Measurements from ENCODE around the gene SLC6A4. TPM values are rescaled to one million over a fixed set of nuclear protein-coding genes. Genes with fewer than 3 reads are reported as not detected.

Gene SLC6A4
- total and polyA plus RNA-seq, 2 experiments from 2014 or later = 0.06 to 0.14 TPM

DNA sequence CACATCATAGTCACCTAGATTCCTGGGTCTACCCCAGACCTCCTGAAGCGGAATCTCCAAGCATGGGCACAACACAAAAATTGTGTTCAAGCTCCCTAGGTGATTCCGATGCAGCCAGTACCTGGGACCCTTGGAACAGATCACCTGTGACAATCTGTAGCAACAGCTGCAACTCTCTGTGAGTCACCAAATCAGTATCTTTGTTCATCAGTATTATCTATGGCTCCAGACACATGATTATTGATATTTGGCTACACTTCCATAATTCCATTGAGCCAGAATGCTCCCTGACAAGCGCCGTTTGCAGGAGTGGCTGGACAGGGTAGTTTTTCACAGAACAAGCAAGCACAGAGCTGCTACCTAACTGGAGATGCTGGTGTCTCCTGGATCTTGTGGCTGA is 16.2 kb downstream of the SLC6A4 start (continued):
- TF ChIP-seq, protein P1, sequence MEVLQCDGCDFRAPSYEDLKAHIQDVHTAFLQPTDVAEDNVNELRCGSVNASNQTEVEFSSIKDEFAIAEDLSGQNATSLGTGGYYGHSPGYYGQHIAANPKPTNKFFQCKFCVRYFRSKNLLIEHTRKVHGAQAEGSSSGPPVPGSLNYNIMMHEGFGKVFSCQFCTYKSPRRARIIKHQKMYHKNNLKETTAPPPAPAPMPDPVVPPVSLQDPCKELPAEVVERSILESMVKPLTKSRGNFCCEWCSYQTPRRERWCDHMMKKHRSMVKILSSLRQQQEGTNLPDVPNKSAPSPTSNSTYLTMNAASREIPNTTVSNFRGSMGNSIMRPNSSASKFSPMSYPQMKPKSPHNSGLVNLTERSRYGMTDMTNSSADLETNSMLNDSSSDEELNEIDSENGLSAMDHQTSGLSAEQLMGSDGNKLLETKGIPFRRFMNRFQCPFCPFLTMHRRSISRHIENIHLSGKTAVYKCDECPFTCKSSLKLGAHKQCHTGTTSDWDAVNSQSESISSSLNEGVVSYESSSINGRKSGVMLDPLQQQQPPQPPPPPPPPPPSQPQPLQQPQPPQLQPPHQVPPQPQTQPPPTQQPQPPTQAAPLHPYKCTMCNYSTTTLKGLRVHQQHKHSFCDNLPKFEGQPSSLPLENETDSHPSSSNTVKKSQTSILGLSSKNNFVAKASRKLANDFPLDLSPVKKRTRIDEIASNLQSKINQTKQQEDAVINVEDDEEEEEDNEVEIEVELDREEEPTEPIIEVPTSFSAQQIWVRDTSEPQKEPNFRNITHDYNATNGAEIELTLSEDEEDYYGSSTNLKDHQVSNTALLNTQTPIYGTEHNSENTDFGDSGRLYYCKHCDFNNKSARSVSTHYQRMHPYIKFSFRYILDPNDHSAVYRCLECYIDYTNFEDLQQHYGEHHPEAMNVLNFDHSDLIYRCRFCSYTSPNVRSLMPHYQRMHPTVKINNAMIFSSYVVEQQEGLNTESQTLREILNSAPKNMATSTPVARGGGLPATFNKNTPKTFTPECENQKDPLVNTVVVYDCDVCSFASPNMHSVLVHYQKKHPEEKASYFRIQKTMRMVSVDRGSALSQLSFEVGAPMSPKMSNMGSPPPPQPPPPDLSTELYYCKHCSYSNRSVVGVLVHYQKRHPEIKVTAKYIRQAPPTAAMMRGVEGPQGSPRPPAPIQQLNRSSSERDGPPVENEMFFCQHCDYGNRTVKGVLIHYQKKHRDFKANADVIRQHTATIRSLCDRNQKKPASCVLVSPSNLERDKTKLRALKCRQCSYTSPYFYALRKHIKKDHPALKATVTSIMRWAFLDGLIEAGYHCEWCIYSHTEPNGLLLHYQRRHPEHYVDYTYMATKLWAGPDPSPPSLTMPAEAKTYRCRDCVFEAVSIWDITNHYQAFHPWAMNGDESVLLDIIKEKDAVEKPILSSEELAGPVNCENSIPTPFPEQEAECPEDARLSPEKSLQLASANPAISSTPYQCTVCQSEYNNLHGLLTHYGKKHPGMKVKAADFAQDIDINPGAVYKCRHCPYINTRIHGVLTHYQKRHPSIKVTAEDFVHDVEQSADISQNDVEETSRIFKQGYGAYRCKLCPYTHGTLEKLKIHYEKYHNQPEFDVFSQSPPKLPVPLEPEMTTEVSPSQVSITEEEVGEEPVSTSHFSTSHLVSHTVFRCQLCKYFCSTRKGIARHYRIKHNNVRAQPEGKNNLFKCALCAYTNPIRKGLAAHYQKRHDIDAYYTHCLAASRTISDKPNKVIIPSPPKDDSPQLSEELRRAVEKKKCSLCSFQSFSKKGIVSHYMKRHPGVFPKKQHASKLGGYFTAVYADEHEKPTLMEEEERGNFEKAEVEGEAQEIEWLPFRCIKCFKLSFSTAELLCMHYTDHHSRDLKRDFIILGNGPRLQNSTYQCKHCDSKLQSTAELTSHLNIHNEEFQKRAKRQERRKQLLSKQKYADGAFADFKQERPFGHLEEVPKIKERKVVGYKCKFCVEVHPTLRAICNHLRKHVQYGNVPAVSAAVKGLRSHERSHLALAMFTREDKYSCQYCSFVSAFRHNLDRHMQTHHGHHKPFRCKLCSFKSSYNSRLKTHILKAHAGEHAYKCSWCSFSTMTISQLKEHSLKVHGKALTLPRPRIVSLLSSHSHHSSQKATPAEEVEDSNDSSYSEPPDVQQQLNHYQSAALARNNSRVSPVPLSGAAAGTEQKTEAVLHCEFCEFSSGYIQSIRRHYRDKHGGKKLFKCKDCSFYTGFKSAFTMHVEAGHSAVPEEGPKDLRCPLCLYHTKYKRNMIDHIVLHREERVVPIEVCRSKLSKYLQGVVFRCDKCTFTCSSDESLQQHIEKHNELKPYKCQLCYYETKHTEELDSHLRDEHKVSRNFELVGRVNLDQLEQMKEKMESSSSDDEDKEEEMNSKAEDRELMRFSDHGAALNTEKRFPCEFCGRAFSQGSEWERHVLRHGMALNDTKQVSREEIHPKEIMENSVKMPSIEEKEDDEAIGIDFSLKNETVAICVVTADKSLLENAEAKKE (CRISPR knock-in tag; IDR thresholded peaks at IDR 0.05) = no peak
- TF ChIP-seq EZH2 (IDR thresholded peaks at IDR 0.05; ENCODE audit: low read depth, unreplicated experiment) (no peak), CREB1 (CRISPR knock-in tag; IDR thresholded peaks at IDR 0.05; ENCODE audit: low read depth) (no peak), POLR2AphosphoS5 (IDR thresholded peaks at IDR 0.05; ENCODE audit: low read depth) (no peak), STAT1 (IDR thresholded peaks at IDR 0.05; ENCODE audit: unreplicated experiment) (no peak)
- TF ChIP-seq, protein P2, sequence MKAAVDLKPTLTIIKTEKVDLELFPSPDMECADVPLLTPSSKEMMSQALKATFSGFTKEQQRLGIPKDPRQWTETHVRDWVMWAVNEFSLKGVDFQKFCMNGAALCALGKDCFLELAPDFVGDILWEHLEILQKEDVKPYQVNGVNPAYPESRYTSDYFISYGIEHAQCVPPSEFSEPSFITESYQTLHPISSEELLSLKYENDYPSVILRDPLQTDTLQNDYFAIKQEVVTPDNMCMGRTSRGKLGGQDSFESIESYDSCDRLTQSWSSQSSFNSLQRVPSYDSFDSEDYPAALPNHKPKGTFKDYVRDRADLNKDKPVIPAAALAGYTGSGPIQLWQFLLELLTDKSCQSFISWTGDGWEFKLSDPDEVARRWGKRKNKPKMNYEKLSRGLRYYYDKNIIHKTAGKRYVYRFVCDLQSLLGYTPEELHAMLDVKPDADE (IDR thresholded peaks at IDR 0.05) = no peak

DNA sequence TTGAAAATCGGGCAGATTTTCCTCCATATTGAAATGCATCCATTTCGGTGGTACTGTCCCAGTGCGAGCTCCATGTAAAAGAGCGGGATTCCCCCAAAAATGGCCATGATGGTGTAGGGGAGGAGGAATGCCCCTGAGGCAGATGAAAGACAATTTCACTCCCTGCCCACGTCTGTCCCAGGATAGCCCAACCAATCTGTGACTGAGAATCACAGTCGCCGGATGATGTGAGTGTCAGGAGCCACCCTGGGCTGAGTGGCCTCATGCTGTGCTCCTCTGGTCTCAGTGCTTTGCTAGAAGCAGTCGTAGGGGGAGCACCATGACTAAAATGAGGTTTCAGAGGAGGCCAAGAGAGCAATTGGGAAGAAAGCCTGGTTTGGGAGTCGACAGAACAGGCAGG is 16.7 kb downstream of the SLC6A4 start:
- Histone ChIP-seq H3K4me3 (no peak overlapping the region), H3K36me3 (ENCODE audit: insufficient read depth) (no peaks in the 10 kb centered on the region), H3K27ac (ENCODE audit: low read depth) (no peak overlapping the region), H3K79me2 (replicated peaks; ENCODE audit: insufficient read depth) (no peaks in the 10 kb centered on the region), H3K27me3 (ENCODE audit: insufficient read depth) (no peaks in the 10 kb centered on the region), H3K4me1 (ENCODE audit: insufficient read depth) (no peaks in the 10 kb centered on the region), H4K20me1 (replicated peaks; ENCODE audit: insufficient read depth) (no peaks in the 10 kb centered on the region), H3F3A (replicated peaks; ENCODE audit: low read depth) (no peaks in the 10 kb centered on the region), H3K4me2 (no peak overlapping the region), H3K9me2 (ENCODE audit: insufficient read depth) (no peaks in the 10 kb centered on the region), H2AFZ (no peak overlapping the region)
- Mint-ChIP-seq H3K36me3 (ENCODE audit: low read depth) (no peaks in the 10 kb centered on the region), H3K4me3 (no peak overlapping the region), H3K27ac (no peak overlapping the region), H3K27me3 (ENCODE audit: insufficient read depth, low read depth, poor library complexity) (peaks cover 3% of the 10 kb centered on the region), H3K9me3 (no peaks in the 10 kb centered on the region), H3K4me1 (peaks cover 2% of the 10 kb centered on the region; the same call in 1 of the 3 replicates)
- DNase-seq (ENCODE audit: low spot score) = no peak
- peak; percentile 38; the same call in 2 of the 3 replicates for ATAC-seq
- TF ChIP-seq, protein P3, sequence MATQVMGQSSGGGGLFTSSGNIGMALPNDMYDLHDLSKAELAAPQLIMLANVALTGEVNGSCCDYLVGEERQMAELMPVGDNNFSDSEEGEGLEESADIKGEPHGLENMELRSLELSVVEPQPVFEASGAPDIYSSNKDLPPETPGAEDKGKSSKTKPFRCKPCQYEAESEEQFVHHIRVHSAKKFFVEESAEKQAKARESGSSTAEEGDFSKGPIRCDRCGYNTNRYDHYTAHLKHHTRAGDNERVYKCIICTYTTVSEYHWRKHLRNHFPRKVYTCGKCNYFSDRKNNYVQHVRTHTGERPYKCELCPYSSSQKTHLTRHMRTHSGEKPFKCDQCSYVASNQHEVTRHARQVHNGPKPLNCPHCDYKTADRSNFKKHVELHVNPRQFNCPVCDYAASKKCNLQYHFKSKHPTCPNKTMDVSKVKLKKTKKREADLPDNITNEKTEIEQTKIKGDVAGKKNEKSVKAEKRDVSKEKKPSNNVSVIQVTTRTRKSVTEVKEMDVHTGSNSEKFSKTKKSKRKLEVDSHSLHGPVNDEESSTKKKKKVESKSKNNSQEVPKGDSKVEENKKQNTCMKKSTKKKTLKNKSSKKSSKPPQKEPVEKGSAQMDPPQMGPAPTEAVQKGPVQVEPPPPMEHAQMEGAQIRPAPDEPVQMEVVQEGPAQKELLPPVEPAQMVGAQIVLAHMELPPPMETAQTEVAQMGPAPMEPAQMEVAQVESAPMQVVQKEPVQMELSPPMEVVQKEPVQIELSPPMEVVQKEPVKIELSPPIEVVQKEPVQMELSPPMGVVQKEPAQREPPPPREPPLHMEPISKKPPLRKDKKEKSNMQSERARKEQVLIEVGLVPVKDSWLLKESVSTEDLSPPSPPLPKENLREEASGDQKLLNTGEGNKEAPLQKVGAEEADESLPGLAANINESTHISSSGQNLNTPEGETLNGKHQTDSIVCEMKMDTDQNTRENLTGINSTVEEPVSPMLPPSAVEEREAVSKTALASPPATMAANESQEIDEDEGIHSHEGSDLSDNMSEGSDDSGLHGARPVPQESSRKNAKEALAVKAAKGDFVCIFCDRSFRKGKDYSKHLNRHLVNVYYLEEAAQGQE (IDR thresholded peaks at IDR 0.05; ENCODE audit: unreplicated experiment) = no peak
